ENCODE data around the gene GALNT9. TPM values are rescaled to one million over a fixed set of nuclear protein-coding genes. Genes with fewer than 3 reads are reported as not detected.

GALNT9 gene
- polyA plus RNA-seq, 3 donors, result not detected

DNA sequence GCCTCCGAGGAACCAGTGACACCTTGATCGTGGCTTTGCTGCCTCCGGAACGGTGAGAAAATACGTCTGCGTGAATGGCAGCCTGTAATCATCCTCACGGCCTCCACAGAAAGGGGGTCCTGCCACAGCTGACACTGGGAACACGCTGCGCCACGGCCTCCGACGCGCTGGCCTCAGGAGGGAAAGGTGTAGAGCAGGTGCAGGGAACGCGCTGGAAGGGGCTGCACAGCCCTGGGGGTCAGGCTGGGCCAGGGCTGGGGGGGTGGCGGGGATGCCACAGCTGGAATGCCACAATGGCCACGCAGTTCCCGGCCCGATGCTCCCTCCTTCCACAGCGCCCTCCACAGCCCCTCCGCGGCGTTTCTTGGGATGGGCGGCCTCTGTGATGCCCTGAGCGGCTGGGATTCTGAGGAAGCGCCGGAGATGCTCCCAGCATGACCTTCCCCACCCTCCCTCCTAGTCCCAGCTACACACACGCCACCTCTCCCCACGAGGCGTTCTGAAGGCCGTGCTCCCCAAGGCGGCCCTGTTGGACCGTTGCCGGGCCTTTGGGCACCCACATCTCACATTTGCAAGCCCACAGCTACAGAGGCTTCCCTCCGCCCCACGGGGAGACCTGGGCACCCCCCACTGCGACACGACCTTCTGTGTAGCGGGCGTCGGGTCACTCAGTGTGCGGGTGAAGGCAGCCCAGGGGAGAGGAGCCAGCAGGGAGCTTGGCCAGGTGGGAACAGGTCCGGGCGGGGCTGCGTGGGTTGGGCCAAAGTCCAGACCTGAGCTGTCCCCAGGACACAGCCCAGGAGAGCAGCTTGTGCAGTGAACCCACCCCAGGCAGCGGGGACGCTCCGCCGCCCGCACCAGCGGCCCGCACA is 31.8 kb upstream of the GALNT9 start:
- H3K27me3 Mint-ChIP-seq (ENCODE audit: low read depth in 3 of 3), result peaks cover 9 to 10% (median 10%) of the 10 kb centered on the region in 3 donors
- no peak for DNase-seq
- no peaks in the 10 kb centered on the region for H3K36me3 ChIP-seq (replicated peaks in 1 of 2; ENCODE audit: control insufficient read depth in 1 of 2, insufficient read depth in 2 of 2, low read length in 2 of 2)
- H3K27ac Mint-ChIP-seq, result no peak overlapping the region
- no peaks in the 10 kb centered on the region for H3K79me2 ChIP-seq (ENCODE audit: insufficient read depth, low read length)
- intact Hi-C loops (cut with micrococcal nuclease), result no loop called here
- H3K36me3 Mint-ChIP-seq, result no peaks in the 10 kb centered on the region
- peaks cover 0 to 3% of the 10 kb centered on the region in 2 donors for H3K27me3 ChIP-seq (ENCODE audit: control insufficient read depth in 2 of 2, insufficient read depth in 2 of 2, low read length in 2 of 2)
- no peak overlapping the region for H3K9ac ChIP-seq (ENCODE audit: insufficient read depth, low read length, poor library complexity, severe bottlenecking)
- H3K4me1 Mint-ChIP-seq, result no peaks in the 10 kb centered on the region
- H3K27ac ChIP-seq (ENCODE audit: low read depth in 1 of 2, low read length in 2 of 2), result no peak overlapping the region
- no peaks in the 10 kb centered on the region for H4K20me1 ChIP-seq (ENCODE audit: insufficient read depth, low read length)
- H3K9me3 Mint-ChIP-seq, result peaks cover 5 to 28% (median 13%) of the 10 kb centered on the region in 7 donors
- no peak overlapping the region for H3K4me3 ChIP-seq (replicated peaks in 1 of 3; ENCODE audit: low read depth in 2 of 3, low read length in 3 of 3)
- WGBS (ENCODE audit: insufficient coverage), result 93% methylated on average over 35 of the region's 52 CpGs
- no peaks in the 10 kb centered on the region for H3K4me1 ChIP-seq (ENCODE audit: control insufficient read depth in 1 of 2, insufficient read depth in 2 of 2, low read length in 2 of 2)
- no peak overlapping the region for H2AFZ ChIP-seq (ENCODE audit: insufficient read depth, low read depth, low read length, poor library complexity, severe bottlenecking)
- H3K9me3 ChIP-seq (replicated peaks in 1 of 2; ENCODE audit: control insufficient read depth in 1 of 2, insufficient read depth in 1 of 2, low read length in 2 of 2), result peaks cover 11 to 26% of the 10 kb centered on the region in 2 donors
- no peak overlapping the region for H3K4me2 ChIP-seq (replicated peaks; ENCODE audit: extremely low read depth, low read length, poor library complexity, severe bottlenecking)
- TF ChIP-seq, protein P1, sequence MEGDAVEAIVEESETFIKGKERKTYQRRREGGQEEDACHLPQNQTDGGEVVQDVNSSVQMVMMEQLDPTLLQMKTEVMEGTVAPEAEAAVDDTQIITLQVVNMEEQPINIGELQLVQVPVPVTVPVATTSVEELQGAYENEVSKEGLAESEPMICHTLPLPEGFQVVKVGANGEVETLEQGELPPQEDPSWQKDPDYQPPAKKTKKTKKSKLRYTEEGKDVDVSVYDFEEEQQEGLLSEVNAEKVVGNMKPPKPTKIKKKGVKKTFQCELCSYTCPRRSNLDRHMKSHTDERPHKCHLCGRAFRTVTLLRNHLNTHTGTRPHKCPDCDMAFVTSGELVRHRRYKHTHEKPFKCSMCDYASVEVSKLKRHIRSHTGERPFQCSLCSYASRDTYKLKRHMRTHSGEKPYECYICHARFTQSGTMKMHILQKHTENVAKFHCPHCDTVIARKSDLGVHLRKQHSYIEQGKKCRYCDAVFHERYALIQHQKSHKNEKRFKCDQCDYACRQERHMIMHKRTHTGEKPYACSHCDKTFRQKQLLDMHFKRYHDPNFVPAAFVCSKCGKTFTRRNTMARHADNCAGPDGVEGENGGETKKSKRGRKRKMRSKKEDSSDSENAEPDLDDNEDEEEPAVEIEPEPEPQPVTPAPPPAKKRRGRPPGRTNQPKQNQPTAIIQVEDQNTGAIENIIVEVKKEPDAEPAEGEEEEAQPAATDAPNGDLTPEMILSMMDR (IDR thresholded peaks at IDR 0.05), result no peak
- no peak overlapping the region for H3K4me3 Mint-ChIP-seq

DNA sequence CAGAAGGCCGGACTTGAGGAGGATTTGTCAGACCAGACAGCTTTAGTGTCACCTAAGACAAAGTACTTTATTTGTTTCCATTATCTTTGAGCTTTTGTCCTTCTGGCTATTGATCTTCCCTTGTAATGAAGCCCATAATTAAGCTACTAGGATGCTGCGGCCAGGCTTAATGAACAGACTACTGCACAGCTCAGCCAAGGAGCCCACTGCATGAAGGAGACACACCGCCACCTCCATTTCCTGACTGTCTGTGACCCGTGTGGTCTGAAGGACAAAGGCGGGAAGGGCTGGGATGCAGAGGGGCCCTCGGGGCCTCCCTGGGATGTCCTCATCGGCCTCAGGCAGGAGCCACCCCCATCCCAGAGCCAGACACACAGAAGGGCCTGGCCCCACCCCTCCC is 31.0 kb upstream of the GALNT9 start:
- no peak overlapping the region for H3K4me3 ChIP-seq (replicated peaks in 1 of 3; ENCODE audit: low read depth in 2 of 3, low read length in 3 of 3)
- no peaks in the 10 kb centered on the region for H3K36me3 ChIP-seq (replicated peaks in 1 of 2; ENCODE audit: control insufficient read depth in 1 of 2, insufficient read depth in 2 of 2, low read length in 2 of 2)
- no peak overlapping the region for H2AFZ ChIP-seq (ENCODE audit: insufficient read depth, low read depth, low read length, poor library complexity, severe bottlenecking)
- Mint-ChIP-seq H3K27me3 (ENCODE audit: low read depth in 3 of 3) (peaks cover 9 to 14% (median 10%) of the 10 kb centered on the region in 3 donors), H3K36me3 (no peaks in the 10 kb centered on the region), H3K9me3 (peaks cover 5 to 25% (median 13%) of the 10 kb centered on the region in 7 donors), H3K27ac (no peak overlapping the region), H3K4me1 (no peaks in the 10 kb centered on the region), H3K4me3 (no peak overlapping the region)
- DNase-seq, result no peak
- no peak overlapping the region for H3K4me2 ChIP-seq (replicated peaks; ENCODE audit: extremely low read depth, low read length, poor library complexity, severe bottlenecking)
- H3K9me3 ChIP-seq (replicated peaks in 1 of 2; ENCODE audit: control insufficient read depth in 1 of 2, insufficient read depth in 1 of 2, low read length in 2 of 2), result peaks cover 11 to 26% of the 10 kb centered on the region in 2 donors
- 100% methylated on average over 2 of the region's 7 CpGs for WGBS (ENCODE audit: insufficient coverage)
- no peaks in the 10 kb centered on the region for H4K20me1 ChIP-seq (ENCODE audit: insufficient read depth, low read length)
- no peaks in the 10 kb centered on the region for H3K4me1 ChIP-seq (ENCODE audit: control insufficient read depth in 1 of 2, insufficient read depth in 2 of 2, low read length in 2 of 2)
- H3K79me2 ChIP-seq (ENCODE audit: insufficient read depth, low read length), result no peaks in the 10 kb centered on the region
- intact Hi-C loops (cut with micrococcal nuclease), result no loop called here
- no peak overlapping the region for H3K27ac ChIP-seq (ENCODE audit: low read depth in 1 of 2, low read length in 2 of 2)
- H3K9ac ChIP-seq (ENCODE audit: insufficient read depth, low read length, poor library complexity, severe bottlenecking), result no peak overlapping the region
- TF ChIP-seq, protein P1 (IDR thresholded peaks at IDR 0.05), result no peak
- H3K27me3 ChIP-seq (ENCODE audit: control insufficient read depth in 2 of 2, insufficient read depth in 2 of 2, low read length in 2 of 2), result peaks cover 0 to 3% of the 10 kb centered on the region in 2 donors
